HUDEP-2 (cell line): Measurements from ENCODE around the gene VWCE.

Experiments
- DNase-seq, 76 experiments: peaks; one replicate each; lab custom pipeline; 2025; ENCODE audit not compliant: unreplicated experiment in 76 of 76; lab: John Stamatoyannopoulos, UW

The VWCE gene

GRCh38 chr11:61331651-61332050, 36.5 kb upstream of the VWCE start:
- peak in 2 of 76 experiments; percentile 15 to 18 for DNase-seq

- DNase-seq: no peak
These were observed 34.8 kb upstream of the VWCE start for GRCh38 chr11:61329871-61330270.

DNA sequence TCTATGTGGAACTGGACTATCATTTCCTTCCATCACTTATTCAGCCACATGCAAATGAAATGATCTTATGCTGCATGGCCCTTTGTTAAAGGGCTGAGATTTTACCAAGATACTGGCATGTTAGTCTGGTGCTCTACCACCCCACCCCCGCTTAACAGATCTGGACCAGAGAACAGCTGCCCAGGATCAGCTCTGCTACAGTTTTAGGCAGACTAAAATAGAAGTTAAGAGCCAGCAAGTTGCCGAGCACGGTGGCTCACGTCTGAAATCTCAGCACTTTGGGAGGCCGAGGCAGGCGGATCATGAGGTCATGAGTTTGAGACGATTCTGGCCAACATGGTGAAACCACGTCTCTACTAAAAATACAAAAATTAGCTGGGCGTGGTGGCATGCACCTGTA, 33.2 kb upstream of the VWCE start:
- no peak for DNase-seq

DNA sequence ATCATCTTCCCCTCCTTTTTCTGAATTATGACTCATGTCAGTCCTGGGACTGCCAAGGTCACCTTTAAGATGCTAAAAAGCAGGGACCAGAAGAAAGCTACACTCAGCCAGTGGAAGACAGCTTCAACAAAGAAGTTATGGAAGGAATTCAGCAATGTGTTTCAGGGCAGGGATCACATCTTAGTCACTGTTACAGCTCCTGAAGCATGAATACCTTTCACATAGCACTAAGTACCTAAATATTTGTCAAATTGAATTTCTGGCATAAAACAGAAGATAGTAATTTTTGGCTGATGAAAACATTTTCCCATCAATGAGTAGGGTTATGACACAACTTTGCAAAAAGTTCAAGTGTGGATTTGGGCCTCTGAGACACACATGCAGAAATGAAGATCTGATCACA, 32.6 kb upstream of the VWCE start:
- DNase-seq: no peak

DNA sequence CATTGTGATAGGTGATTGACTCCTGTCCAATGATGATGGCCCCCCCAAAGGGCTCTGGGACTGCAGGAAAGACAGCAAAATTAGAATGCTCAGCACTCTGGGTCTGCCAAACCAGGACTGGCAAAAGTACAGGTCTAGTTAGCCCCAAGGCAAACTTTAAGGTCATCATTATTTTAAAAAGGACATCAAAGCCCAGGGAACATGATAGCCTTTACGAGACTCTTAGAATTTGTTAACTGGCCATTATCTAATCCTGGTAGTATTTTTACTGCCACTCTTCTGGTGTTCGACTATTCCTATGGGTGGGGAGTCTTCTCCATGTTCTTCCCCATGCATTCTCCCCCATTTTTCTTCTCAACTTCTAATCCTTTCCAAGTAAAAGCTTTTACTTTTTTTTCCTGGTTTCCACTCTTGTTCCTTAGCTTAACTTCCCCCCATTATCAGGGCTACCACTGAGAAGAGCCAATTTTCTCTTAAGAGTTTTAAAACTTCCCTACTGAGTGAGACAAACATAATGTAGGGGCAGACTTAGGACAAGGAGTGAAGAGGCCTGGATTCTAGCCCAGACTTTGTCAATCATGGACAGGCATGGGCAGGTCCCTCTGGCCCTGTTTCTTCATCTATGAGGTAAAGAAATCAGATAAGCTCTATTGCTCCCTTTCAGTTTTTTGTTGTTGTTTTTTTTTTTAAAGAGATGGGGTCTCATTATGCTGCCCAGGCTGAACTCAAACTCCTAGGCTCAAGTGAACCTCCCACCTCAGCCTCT, 30.7 kb upstream of the VWCE start:
- DNase-seq: peak in 24 of 76 experiments; percentile 7 to 54 (median 29)

GRCh38 chr11:61315260-61315659, 20.1 kb upstream of the VWCE start:
- peak in 11 of 76 experiments; percentile 11 to 55 (median 20) for DNase-seq

- no peak for DNase-seq
These were observed 15.6 kb upstream of the VWCE start for GRCh38 chr11:61310749-61311148.

DNA sequence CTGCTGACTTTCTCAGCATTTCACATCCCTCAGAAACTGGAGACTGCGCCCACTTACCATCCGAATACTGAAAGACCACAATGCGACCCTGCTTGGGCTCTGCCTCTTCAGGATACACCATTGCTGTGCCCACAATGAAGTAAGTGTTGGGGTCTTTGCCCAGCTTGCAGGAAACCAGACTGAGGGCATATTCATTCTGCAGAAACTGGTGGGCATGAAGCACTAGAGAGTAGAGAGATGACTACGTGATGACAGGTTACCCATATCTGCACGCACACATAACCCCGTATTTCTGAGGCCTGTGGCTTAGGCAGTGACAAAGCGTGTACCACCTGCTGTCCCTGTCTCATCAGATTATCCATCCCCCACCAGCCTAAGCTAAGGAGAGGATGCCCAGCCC, 14.6 kb upstream of the VWCE start:
- DNase-seq: no peak

GRCh38 chr11:61309141-61309540, 14.0 kb upstream of the VWCE start:
- DNase-seq: no peak

DNA sequence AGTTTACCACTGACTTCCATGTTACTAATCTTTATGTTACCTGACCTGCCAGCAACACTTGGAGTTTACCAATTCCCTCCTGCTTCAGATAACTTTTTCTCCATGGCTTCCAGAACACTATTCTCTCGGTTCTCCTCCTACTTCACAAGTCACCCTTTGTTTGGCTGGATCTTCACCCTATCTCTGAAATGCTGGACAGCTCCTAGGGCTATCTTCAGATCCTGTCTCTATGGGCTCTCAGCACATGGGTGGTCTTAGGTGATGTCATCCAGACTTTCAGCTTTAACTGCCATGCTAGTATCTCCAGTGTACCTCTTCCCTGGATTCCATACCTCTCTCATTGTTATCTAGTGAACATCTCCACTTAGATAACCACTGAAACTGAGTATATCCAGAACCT, 12.2 kb upstream of the VWCE start:
- DNase-seq: no peak

GRCh38 chr11:61306221-61306620, 11.1 kb upstream of the VWCE start:
- DNase-seq: no peak

DNA sequence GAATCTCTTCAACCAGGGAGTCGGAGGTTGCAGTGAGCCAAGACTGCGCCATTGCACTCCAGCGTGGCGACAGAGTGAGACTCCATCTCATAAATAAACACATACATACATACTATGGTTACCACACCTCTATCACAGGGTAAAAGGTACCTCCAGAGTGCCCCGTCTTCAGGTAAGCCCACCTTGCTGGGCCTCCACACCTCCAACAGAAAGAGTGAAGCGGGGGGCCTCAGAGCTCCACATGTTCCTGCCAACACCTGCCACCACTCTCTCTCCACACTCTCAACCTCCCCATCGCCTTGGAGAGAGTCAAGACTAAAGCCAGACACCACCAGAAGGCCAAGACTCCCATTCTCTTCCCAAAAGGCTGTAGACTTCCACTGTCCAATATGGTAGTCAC, 10.3 kb upstream of the VWCE start:
- DNase-seq: no peak

DNA sequence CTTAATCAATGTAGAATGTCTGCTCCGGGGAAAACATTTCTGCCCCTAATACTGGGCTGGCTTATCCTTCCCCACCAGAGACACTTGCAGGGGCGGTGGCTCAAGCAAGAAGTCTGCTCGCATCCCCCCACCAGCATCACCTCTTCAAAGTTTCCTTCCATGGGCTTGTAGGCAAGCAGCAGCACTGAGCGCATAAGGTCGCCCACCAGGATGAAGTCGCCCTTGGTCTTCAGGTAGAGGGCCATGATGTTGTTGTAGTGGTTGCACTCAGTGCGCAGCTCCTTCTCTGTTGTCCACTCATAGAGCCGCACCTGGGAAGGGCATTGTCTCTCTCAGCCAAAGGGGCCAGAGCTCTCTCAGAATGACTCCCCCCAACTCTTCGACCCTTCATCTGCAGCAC, 8.6 kb upstream of the VWCE start:
- DNase-seq: no peak

GRCh38 chr11:61302550-61302949, 7.4 kb upstream of the VWCE start:
- DNase-seq: no peak

- DNase-seq: no peak
These were observed 3.6 kb upstream of the VWCE start for GRCh38 chr11:61298663-61299244.

DNA sequence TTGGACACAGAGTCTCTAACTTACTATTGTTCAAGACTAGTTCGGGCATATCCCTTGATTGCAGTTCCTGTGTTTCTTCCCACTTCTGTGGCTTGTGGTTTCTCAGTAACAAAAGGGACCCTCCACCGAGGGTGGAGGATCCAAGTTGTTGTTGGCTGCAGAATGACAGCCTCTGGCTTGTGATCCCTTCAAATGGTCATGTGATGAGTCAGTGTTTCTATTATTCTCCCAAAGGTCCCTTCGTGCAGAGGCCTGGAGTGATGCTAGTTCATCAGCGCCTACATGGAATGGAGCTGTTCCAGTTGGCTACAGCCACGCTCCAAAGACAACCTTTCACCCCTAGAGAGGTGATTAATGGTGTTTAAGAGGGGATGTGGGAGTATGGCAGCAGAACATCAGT, 2.6 kb upstream of the VWCE start:
- no peak for DNase-seq

- no peak for DNase-seq
These were observed 2.2 kb upstream of the VWCE start for GRCh38 chr11:61297341-61297740.

DNA sequence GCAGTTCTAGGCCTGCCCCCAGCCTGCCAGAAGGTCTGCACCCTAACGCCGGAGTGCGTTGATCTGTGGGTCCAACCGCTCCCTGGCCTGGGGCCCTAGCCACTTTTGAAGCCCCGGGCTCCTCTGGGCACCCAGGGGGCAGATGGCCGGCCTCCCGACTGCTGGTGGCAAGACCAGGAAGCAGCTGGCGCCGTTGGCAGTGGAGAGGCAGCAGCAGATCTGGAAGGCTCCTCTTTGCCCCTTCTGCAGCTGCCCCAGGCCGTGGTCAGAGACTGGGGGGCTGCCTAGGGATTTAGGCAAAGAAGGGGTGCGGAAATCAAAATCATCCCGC, 445 bp upstream of the VWCE start:
- DNase-seq: peak in 2 of 76 experiments; percentile 10 to 37

DNA sequence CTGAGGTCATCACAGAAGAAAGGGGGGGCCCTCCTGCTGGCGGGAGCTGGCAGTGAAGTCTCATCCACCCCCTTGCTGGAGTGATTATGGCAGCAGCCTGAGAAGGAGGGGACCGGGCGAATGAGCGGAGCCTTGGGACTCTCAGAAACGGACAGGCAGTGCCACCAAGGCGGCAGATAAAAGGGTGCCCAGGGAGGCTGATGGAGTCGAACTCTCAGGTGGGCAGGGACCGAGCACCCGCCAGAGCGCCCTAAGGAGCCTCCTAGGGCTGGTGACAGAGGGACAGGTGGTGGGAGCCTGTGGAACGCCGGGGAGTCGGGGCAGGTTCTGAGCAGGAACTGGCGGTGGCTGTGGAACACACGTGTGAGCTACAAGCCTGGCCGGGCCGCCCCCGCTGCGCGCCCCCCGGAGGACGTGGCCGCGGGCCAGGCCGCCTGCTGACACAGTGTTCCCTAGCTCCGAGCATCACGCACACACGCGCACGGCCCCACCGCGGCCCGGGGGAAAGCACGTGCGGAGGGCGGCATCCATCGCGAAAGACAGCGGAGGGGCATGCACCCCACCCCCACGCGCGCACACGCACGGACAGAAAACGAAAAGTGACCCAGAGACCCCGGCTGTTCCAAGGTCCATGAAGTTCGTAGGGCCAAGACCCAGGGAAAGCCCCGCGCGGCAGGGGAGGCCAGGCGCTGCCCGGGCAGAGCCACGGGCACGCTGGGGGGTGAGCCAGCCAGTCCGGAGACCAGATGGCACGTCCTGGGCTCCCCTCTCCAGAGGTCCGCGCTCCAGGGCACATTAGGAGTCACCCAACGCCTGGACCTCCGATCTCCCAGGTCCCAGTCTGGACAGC, 1.0 kb downstream of the VWCE start:
- DNase-seq: peak in 72 of 76 experiments; percentile 21 to 87 (median 66)

GRCh38 chr11:61292356-61292755, 2.8 kb downstream of the VWCE start:
- peak in 7 of 76 experiments; percentile 2 to 37 (median 17) for DNase-seq

DNA sequence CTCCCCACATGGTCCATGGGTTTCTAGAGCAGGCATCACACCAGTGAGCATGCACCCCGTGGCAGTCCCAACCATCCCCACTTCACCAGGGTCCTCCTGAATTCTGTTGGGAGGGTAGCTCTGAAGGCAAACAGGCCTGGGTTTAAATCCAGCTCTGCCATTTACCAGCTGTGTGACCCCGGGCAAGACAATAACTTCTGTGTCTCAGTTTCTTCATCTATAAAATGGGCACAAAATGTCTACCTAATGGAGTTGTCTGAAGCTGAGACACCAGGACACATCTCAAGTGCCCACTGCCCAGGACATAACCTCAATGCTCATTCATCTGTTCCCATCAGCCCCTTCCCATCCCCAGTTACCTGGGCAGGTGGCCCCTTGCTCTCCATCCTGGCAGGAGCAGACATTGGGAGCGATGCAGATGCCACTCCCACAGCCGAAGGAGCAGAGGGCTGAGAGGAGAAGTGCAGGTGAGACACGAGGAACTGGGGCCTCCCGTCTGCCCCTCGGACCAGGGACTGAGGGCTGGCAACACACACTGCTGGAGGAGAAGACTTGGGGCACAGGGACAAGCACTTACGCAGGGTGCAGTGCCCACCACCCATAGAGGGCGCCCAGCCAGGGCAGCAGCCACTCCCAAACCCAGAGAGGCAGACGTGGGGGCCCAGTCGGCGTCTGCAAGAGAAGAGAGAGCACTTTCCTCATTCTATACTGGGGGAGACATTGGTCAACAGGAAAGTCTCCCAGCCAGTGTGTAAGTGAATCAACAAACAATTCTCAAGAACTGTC, 4.0 kb downstream of the VWCE start:
- DNase-seq: peak in 16 of 76 experiments; percentile 10 to 36 (median 18)
